GM12864 (cell line): ENCODE results near the gene MIF4GD.
A peak's percentile ranks its signal among the peaks of the same experiment; 100 is the strongest.
"Not testable (repeated sequence)": the region's sequence is repeated elsewhere in the genome, so short reads cannot be mapped to it uniquely, and the experiment has no call there.

Source experiments
- DNase-seq: peaks from one replicate; pipeline ENCODE4 v3.0.0-alpha.2; 2011; ENCODE audit warnings: low read depth
- H3K4me3 ChIP-seq: 2 replicates; pipeline ENCODE4 v1.5.1; 2011; ENCODE audit warnings: mild to moderate bottlenecking, low read depth, low read length, control low read depth
- CTCF ChIP-seq: IDR thresholded peaks from 2 replicates; pipeline ENCODE4 v1.5.1; 2011; ENCODE audit warnings: low read depth, mild to moderate bottlenecking, moderate library complexity, low read length, control low read depth, inconsistent platforms; ENCODE audit errors: missing control alignments

MIF4GD gene

GRCh38 chr17:75263055-75263454 is 8.0 kb downstream of the MIF4GD start:
- peak overlapping the region; percentile 68; the same call in 1 of the 2 replicates for H3K4me3 ChIP-seq
- TF ChIP-seq CTCF: no peak
- no peak for DNase-seq

- no peak for DNase-seq
These were observed 8.9 kb downstream of the MIF4GD start for GRCh38 chr17:75262112-75262606.

GRCh38 chr17:75261336-75262111 is 9.5 kb downstream of the MIF4GD start, which contains the start of the genes GGA3 and MRPS7:
GGA3 (minus strand) TSS chr17:75261606; CDS start chr17:75261587, 19 bp downstream.
MRPS7 (plus strand) TSS chr17:75261879; CDS start chr17:75261901, 22 bp downstream.
- no peak for TF ChIP-seq CTCF

More at GRCh38 chr17:75262112-75262606, 8.9 kb downstream of the MIF4GD start:
- TF ChIP-seq CTCF: no peak
- H3K4me3 ChIP-seq: peak overlapping the region; percentile 68

GRCh38 chr17:75260641-75261335 is 10.2 kb downstream of the MIF4GD start:
- no peak for DNase-seq
- H3K4me3 ChIP-seq: peak overlapping the region; percentile 68
- peak; percentile 21 for TF ChIP-seq CTCF

More at GRCh38 chr17:75261336-75262111, 9.5 kb downstream of the MIF4GD start, which contains the start of the genes GGA3 and MRPS7:
- no peak for DNase-seq
- H3K4me3 ChIP-seq: peak within 1 kb of the TSS; percentile 68

GRCh38 chr17:75257228-75257627 is 13.8 kb downstream of the MIF4GD start:
- not testable (repeated sequence) for DNase-seq, H3K4me3 ChIP-seq

- not testable (repeated sequence) for H3K4me3 ChIP-seq, DNase-seq
These were observed 14.9 kb downstream of the MIF4GD start for GRCh38 chr17:75255954-75256698.

GRCh38 chr17:75252039-75252816 is 18.8 kb downstream of the MIF4GD start:
- TF ChIP-seq CTCF: no peak
- no peak overlapping the region for H3K4me3 ChIP-seq
- no peak for DNase-seq
